ENCODE results near the gene NCKIPSD. TPM values are rescaled to one million over a fixed set of nuclear protein-coding genes. Genes with fewer than 3 reads are reported as not detected.

NCKIPSD gene
- total RNA-seq, 1 experiment from 2014 or later = 46.0 TPM

- H3K4me1 ChIP-seq (ENCODE audit: insufficient read depth, low read length) = no peaks in the 10 kb centered on the region; the same call in 1 of the 2 replicates
- H3K9ac ChIP-seq (ENCODE audit: extremely low read depth, insufficient read length, low read length) = no peak overlapping the region
- no peaks in the 10 kb centered on the region for H3K23me2 ChIP-seq (ENCODE audit: insufficient read length, low read depth, low read length, poor library complexity, severe bottlenecking)
- no peak overlapping the region for H3K14ac ChIP-seq (ENCODE audit: insufficient read depth, low read length)
- no peak overlapping the region for H2BK120ac ChIP-seq (ENCODE audit: low read depth, low read length, poor library complexity, severe bottlenecking)
- Mint-ChIP-seq H3K4me3 (no peak overlapping the region), H3K27me3 (ENCODE audit: low read depth) (peaks cover 1% of the 10 kb centered on the region; the same call in 1 of the 2 replicates), H3K27ac (peak overlapping the region in 2 of 3 experiments; percentile 37 to 49; a peak in 3 of 7 replicates), H3K36me3 (ENCODE audit: insufficient read depth in 1 of 3, low read depth in 3 of 3) (peaks cover 33 to 61% (median 52%) of the 10 kb centered on the region in 3 experiments), H3K9me3 (no peaks in the 10 kb centered on the region), H3K4me1 (peaks cover 5 to 9% of the 10 kb centered on the region in 2 experiments)
- no peak overlapping the region for H2BK5ac ChIP-seq (ENCODE audit: insufficient read length, low read length)
- H3K27ac ChIP-seq (ENCODE audit: insufficient read length, low read depth, low read length) = no peak overlapping the region
- H3K4me2 ChIP-seq (ENCODE audit: insufficient read depth, insufficient read length, low read length) = no peak overlapping the region
- H3K79me1 ChIP-seq (ENCODE audit: insufficient read depth, low read depth, low read length, poor library complexity, severe bottlenecking) = no peaks in the 10 kb centered on the region
- no peak overlapping the region for H2AK5ac ChIP-seq (ENCODE audit: insufficient read length, low read length)
- H2BK15ac ChIP-seq (ENCODE audit: low read depth, low read length) = no peak overlapping the region
- H4K8ac ChIP-seq (replicated peaks; ENCODE audit: insufficient read length, low read depth, low read length) = no peak overlapping the region
- H2BK20ac ChIP-seq (ENCODE audit: low read depth, low read length, poor library complexity, severe bottlenecking) = no peak overlapping the region
- no peak overlapping the region for H4K91ac ChIP-seq (ENCODE audit: insufficient read length, low read depth, low read length)
- H3K4ac ChIP-seq (ENCODE audit: low read depth, low read length) = no peak overlapping the region
- no peaks in the 10 kb centered on the region for H3K9me3 ChIP-seq (ENCODE audit: control insufficient read depth, low read depth, low read length)
- no peak overlapping the region for H3K56ac ChIP-seq (ENCODE audit: insufficient read length, low read depth, low read length)
- H3K18ac ChIP-seq (ENCODE audit: insufficient read length, low read depth, low read length) = no peak overlapping the region
- no peak overlapping the region for H3K23ac ChIP-seq (ENCODE audit: insufficient read length, low read depth, low read length)
- no peak for DNase-seq
- H4K5ac ChIP-seq (ENCODE audit: insufficient read length, low read depth, low read length) = no peak overlapping the region
- no peaks in the 10 kb centered on the region for H3K27me3 ChIP-seq (ENCODE audit: insufficient read depth, low read length)
- no peaks in the 10 kb centered on the region for H3K79me2 ChIP-seq (ENCODE audit: insufficient read depth, low read length)
- no peak overlapping the region for H2AFZ ChIP-seq (ENCODE audit: low read length)
- H2BK12ac ChIP-seq (ENCODE audit: insufficient read length, low read depth, low read length) = no peak overlapping the region
- H4K20me1 ChIP-seq (ENCODE audit: control insufficient read depth, insufficient read depth, insufficient read length) = no peaks in the 10 kb centered on the region
- no peak overlapping the region for H3T11ph ChIP-seq (ENCODE audit: low read length)
- no peak for TF ChIP-seq CTCF (conservative IDR thresholded peaks at IDR 0.05)
- no CpG with 5 or more reads among the region's 6 CpGs for WGBS (ENCODE audit: extremely low coverage, insufficient read length, low lambda C conversion rate)
Observed at GRCh38 chr3:48623851-48624547, 61.7 kb downstream of the NCKIPSD start.

Small RNA genes lying within 50 kb of the gene (microRNA-seq; reads per million reads assigned to microRNA genes)
- not detected for gene MIR4793 (ENCODE audit: borderline microRNAs expressed)

Other genes starting within 250 kb of the NCKIPSD start
- 20.0 and 22.0 TPM in 2 replicates for gene CCDC51, start 245.8 kb downstream of the NCKIPSD start, total RNA-seq (2021)
- 305 and 309 TPM in 2 replicates for gene TMA7, start 245.7 kb downstream of the NCKIPSD start, total RNA-seq (2021)
- 16.3 and 17.5 TPM in 2 replicates for gene ATRIP, start 239.2 kb downstream of the NCKIPSD start, total RNA-seq (2021)
- gene SHISA5, start 181.7 kb downstream of the NCKIPSD start, total RNA-seq (2021) = 171 and 174 TPM in 2 replicates
- 12.3 and 13.9 TPM in 2 replicates for gene PFKFB4, start 129.1 kb downstream of the NCKIPSD start, total RNA-seq (2021)
- 0.42 and 0.68 TPM in 2 replicates for gene UCN2, start 122.1 kb downstream of the NCKIPSD start, total RNA-seq (2021)
- gene COL7A1, start 90.6 kb downstream of the NCKIPSD start, total RNA-seq (2021) = 20.2 and 22.9 TPM in 2 replicates
- gene UQCRC1, start 76.3 kb downstream of the NCKIPSD start, total RNA-seq (2021) = 285 and 299 TPM in 2 replicates
- 0.70 and 0.74 TPM in 2 replicates for gene TMEM89, start 64.1 kb downstream of the NCKIPSD start, total RNA-seq (2021)
- gene SLC26A6, start 50.5 kb downstream of the NCKIPSD start, total RNA-seq (2021) = 56.7 and 61.3 TPM in 2 replicates
- gene CELSR3, start 23.0 kb downstream of the NCKIPSD start, total RNA-seq (2021) = 23.5 and 23.9 TPM in 2 replicates
- gene IP6K2, start 31.3 kb upstream of the NCKIPSD start, total RNA-seq (2021) = 94.7 and 96.5 TPM in 2 replicates
- gene PRKAR2A, start 162.0 kb upstream of the NCKIPSD start, total RNA-seq (2021) = 38.7 and 39.1 TPM in 2 replicates
- gene SLC25A20, start 213.0 kb upstream of the NCKIPSD start, total RNA-seq (2021) = 6.2 and 7.4 TPM in 2 replicates
- 114 and 122 TPM in 2 replicates for gene ARIH2, start 232.9 kb upstream of the NCKIPSD start, total RNA-seq (2021)

Measured in H9 (cell line).